Heart left ventricle (tissue), 13 donors: ENCODE results near the gene CRYBB2.

Source experiments
- CTCF ChIP-seq, 12 donors: fragments of 200-600 bp; sonication (generic) in 4 of 12; IDR thresholded peaks; one replicate each; pipeline versions ENCODE4 v1.5.0 to v1.8.0; 2018 to 2022; ENCODE audit warnings: antibody characterized with exemption in 12 of 12, mild to moderate bottlenecking in 5 of 12
- POLR2A ChIP-seq, 2 donors: fragments of 450-650 bp; IDR thresholded peaks; one replicate each; pipeline ENCODE4 v1.6.1; 2017; ENCODE audit warnings: antibody characterized with exemption in 2 of 2, mild to moderate bottlenecking in 2 of 2, moderate library complexity in 2 of 2
- donor health status: ischemic (EF 13 %, LVEDD 7.1; RV severe dilation, severe dysfunction).
- donor health status: DM: no; HTN: yes; CAD: no.
- donor health status: DM: no; HTN: no; CAD: no.
- donor health status: ischemic (EF 25% LVEDD 6.9; RV normal size, moderate dysfunction).
- donor health status: ischemic (EF 25% LVEDD 5.7; RV mildly dilated, moderate dysfunction).
- donor health status: ischemic (EF 35%, LVEDD 5.7; RV mildly dilated, moderate dysfunction).
- donor health status: nonischemic (EF 11% LVEDD 7.7; RV severe dilation, severe dysfunction).
- donor health status: DM: yes; HTN: yes; CAD: no.
- donor health status: PGD.
- donor health status: ischemic (EF 29% LVEDD 5.4; RV normal size, mild dysfunction).
- donor health status: nonischemic (EF 23%, LVEDD 6.1; RV moderate dilation, normal function).

DNA sequence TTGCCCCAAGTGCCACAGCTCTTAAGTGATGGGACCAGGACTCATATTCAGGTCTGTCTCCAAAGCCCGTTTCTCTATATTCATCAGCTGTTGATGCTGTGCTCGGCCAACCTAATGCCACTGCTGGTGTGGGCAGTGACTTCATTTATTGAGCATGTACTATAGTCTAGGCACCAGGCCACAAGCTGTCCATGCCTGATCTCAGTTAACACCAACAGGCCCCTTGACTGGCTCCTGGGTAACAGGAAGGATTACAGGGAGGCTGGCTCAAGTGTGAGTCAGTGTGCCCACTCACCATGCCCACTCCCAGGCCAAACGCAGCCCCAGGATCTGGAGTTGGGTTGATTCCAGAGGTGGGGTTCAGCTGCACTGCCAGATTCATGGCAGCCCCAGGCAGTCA lies 8.6 kb upstream of the CRYBB2 start:
- TF ChIP-seq POLR2A (IDR thresholded peaks at IDR 0.05) (no peak), CTCF (IDR thresholded peaks at IDR 0.05) (no peak)
